ENCODE results near the gene CA5B.

CA5B gene

GRCh38 chrX:15769300-15769954, 31.4 kb downstream of the CA5B start:
- Mint-ChIP-seq H3K27ac (no peak overlapping the region), H3K4me3 (no peak overlapping the region), H3K36me3 (peaks cover 45% of the 10 kb centered on the region), H3K9me3 (no peaks in the 10 kb centered on the region), H3K4me1 (peaks cover 5% of the 10 kb centered on the region)
- DNase-seq (ENCODE audit: low spot score in 2 of 2), result no peak
- ATAC-seq, result no peak

GRCh38 chrX:15781961-15782699, 44.1 kb downstream of the CA5B start:
- DNase-seq (ENCODE audit: low spot score in 2 of 2) (peak in 1 of 2 donors; percentile 52), ATAC-seq (peak; percentile 80)
- H3K4me3 Mint-ChIP-seq, result peak overlapping the region; percentile 78
- peak overlapping the region; percentile 93 for H3K27ac Mint-ChIP-seq
- H3K9me3 Mint-ChIP-seq, result no peaks in the 10 kb centered on the region
- no peaks in the 10 kb centered on the region for H3K4me1 Mint-ChIP-seq
- H3K36me3 Mint-ChIP-seq, result peaks cover 53% of the 10 kb centered on the region

DNA sequence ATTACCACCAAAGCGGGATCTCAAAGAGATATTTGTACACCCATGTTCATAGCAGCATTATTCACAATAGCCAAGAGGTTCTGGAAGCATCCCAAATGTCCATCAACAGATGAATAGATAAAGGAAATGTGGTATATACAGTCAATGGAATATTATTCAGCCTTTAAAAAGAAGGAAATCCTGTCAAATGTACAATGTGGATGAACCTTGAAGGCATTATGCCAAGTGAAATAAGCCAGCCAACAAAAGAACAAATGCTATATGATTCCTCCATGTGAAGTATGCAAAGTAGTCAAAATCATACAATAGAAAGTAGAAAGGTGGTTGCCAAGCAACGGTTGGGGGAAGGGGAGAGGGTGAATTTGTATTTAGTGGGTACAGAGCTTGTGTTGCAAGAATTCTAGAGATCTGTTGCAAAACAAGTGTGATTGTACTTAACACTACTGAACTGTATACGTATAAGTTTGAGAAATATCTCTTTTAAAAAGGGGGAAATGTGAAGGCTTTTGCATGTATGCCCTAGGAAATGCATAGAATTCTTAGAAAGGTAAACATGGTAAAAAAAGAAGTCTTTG, 47.2 kb downstream of the CA5B start:
- Mint-ChIP-seq H3K9me3 (no peaks in the 10 kb centered on the region), H3K4me3 (no peak overlapping the region), H3K36me3 (peaks cover 23% of the 10 kb centered on the region), H3K27ac (no peak overlapping the region), H3K4me1 (no peaks in the 10 kb centered on the region)
- ATAC-seq, result no peak
- DNase-seq (ENCODE audit: low spot score in 2 of 2), result no peak

DNA sequence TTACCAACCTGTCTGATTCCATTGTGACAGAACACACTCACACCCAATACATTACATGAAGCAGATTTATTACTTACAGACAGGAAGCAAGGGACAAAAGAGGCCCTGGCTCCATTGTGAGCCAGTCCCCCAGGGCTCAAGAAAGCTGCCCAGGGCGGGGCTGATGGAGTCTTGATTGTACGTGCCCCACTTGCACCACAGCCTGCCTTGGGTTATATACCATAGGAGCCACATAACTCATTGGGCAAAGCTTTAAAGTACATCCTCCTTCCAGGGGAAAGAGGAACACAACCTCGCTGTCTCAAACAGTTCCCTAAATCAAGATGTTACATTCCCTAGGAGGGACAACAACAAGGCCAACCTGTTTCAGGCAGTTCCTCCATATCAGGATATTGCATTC, 48.8 kb downstream of the CA5B start:
- Mint-ChIP-seq H3K36me3 (peaks cover 18% of the 10 kb centered on the region), H3K4me1 (no peaks in the 10 kb centered on the region), H3K9me3 (no peaks in the 10 kb centered on the region), H3K27ac (peak overlapping the region; percentile 17), H3K4me3 (no peak overlapping the region)
- DNase-seq (ENCODE audit: low spot score in 2 of 2) (no peak), ATAC-seq (no peak)

DNA sequence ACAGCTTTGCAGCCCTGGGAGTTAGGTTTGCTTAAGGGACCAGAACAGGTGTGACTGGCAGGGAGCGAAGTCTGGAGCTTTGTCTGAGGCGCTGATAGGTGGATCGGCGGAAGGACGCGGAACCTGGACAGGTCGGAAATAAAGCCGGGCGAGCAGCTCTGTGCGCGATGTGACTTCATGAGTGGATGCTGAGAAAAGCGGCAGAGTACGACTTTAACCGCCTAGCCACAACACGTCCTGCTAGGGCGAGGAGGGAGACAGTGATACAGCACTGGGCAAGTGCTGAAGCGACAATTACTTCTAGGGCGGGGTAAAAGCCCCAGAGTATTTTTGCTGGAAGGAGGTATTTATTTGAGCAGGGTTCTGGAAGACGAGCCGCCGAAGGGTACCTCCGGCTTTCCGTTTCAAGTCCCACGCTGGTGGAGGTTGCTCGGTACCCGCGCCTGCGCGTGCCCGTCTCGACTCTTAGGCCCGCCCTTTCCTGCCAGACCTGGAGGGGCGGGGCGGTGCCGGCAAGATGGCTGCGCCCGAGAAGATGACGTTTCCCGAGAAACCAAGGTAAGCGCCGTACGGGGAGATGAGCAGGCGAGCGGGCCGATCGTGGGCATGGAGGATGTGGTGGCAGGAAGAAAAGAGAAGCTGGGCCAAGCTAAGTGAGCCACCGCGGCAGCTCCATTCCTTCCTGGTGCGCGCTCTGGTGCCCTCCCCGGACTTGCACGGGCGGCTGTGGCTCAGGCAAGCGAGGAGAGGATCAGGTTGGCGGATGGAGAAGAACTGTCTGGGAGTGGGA, 52.1 kb downstream of the CA5B start, which contains the start of gene ZRSR2:
Gene ZRSR2, plus strand, starts transcription at position 506 of the 790 bp plus-strand sequence. Its CDS starts 12 bp downstream, at position 518.
- Mint-ChIP-seq H3K36me3 (peaks cover 34% of the 10 kb centered on the region), H3K27ac (no peak within 1 kb of the TSS), H3K4me1 (peaks cover 9% of the 10 kb centered on the region), H3K9me3 (no peaks in the 10 kb centered on the region), H3K4me3 (no peak within 1 kb of the TSS)
- DNase-seq (ENCODE audit: low spot score in 2 of 2) (peak; percentile 69 to 89), ATAC-seq (peak; percentile 94)

DNA sequence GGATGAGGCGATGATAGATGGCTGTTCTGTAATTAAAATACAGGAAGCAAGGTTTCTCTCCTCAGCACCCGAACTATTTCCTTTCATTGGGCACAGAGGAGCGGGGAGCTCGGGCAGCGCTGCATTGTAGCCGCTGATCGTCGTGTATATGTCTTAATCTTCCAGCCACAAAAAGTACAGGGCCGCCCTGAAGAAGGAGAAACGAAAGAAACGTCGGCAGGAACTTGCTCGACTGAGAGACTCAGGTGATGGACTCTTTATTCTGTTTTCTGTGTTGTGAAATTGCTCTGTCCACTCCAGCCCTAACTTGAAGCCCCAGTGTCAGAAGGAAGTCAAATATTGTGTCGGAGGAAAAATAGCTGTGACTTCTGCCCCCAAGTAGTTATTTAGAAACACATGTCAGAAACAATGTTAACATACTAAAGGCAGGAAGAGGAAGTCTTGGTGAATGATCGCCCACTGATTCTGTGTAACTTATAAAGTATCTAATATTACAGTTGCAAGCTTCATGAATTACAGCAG, 52.8 kb downstream of the CA5B start:
- H3K4me1 Mint-ChIP-seq, result peaks cover 13% of the 10 kb centered on the region
- ATAC-seq (no peak), DNase-seq (ENCODE audit: low spot score in 2 of 2) (no peak)

DNA sequence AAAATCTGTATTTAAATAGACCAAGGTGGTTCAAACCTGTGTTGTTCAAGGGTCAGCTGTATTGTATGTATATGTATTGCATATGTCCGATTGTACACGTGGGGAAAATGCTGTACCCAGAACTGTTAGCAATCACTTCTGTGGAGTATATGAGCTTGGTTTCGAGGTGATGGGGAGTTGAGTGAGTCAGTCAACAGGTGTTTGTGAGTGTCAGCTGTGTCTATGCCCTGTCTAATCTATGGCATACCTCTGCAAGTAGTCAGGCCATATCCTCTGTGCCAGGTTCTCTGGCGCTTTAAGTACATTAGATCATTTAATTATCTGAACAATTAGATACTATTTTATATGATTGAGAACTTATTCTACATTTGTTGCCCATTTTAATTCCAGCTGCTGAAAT, 59.6 kb downstream of the CA5B start:
- Mint-ChIP-seq H3K36me3 (peaks cover 91% of the 10 kb centered on the region), H3K9me3 (no peaks in the 10 kb centered on the region), H3K4me1 (peaks cover 17% of the 10 kb centered on the region), H3K4me3 (no peak overlapping the region), H3K27ac (no peak overlapping the region)
- ATAC-seq (peak; percentile 48), DNase-seq (ENCODE audit: low spot score in 2 of 2) (no peak)

More for the DNA sequence above, 52.8 kb downstream of the CA5B start:
- Mint-ChIP-seq H3K9me3 (no peaks in the 10 kb centered on the region), H3K27ac (no peak overlapping the region), H3K36me3 (peaks cover 41% of the 10 kb centered on the region), H3K4me3 (no peak overlapping the region)

DNA sequence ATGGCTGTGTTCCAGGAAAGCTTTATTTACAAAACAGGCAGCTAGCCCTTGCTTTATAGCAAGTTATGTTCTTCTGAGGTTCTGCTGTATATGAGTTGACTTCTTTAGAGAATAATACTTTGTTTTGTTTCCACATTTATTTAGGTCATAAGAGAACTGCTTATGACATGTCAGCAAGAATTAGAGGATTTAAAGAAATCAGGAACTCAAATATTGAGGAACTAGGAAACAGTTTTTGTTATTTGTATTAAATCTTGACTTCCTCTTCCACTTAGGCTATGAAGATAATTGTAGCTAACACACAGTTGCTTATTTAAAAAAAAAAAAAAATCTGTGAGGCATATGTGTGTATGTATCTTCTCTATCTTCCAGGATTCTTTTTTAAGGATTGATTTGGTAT, 66.5 kb downstream of the CA5B start:
- DNase-seq (ENCODE audit: low spot score in 2 of 2) (no peak), ATAC-seq (no peak)
- Mint-ChIP-seq H3K4me1 (no peaks in the 10 kb centered on the region), H3K9me3 (no peaks in the 10 kb centered on the region), H3K4me3 (no peak overlapping the region), H3K27ac (no peak overlapping the region), H3K36me3 (peaks cover 81% of the 10 kb centered on the region)

DNA sequence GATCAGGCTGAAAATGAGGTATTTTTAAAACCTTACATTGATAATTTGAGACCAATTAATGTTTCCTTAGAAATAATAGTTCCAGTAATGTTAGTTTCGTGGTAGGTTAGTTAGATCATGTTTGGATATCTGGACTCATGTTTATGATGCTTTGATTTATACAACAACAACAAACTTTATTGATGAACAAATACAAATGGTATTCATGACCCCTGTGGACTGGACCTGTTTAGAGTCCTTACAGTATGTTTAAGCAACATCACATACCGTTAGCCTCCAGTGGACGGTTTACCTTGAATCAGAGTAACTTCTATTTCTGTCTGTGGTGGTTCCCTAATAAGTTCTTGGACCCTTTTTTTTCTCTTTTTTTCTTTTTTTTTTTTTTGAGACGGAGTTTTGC, 70.2 kb downstream of the CA5B start:
- Mint-ChIP-seq H3K4me1 (no peaks in the 10 kb centered on the region), H3K27ac (no peak overlapping the region), H3K4me3 (no peak overlapping the region), H3K36me3 (peaks cover 91% of the 10 kb centered on the region), H3K9me3 (no peaks in the 10 kb centered on the region)
- ATAC-seq, result no peak
- no peak for DNase-seq (ENCODE audit: low spot score in 2 of 2)

GRCh38 chrX:15812192-15812938, 74.3 kb downstream of the CA5B start:
- H3K9me3 Mint-ChIP-seq, result no peaks in the 10 kb centered on the region
- peaks cover 20% of the 10 kb centered on the region for H3K4me1 Mint-ChIP-seq
- ATAC-seq (no peak), DNase-seq (ENCODE audit: low spot score in 2 of 2) (no peak)
- peaks cover 90% of the 10 kb centered on the region for H3K36me3 Mint-ChIP-seq
- no peak overlapping the region for H3K27ac Mint-ChIP-seq
- no peak overlapping the region for H3K4me3 Mint-ChIP-seq

DNA sequence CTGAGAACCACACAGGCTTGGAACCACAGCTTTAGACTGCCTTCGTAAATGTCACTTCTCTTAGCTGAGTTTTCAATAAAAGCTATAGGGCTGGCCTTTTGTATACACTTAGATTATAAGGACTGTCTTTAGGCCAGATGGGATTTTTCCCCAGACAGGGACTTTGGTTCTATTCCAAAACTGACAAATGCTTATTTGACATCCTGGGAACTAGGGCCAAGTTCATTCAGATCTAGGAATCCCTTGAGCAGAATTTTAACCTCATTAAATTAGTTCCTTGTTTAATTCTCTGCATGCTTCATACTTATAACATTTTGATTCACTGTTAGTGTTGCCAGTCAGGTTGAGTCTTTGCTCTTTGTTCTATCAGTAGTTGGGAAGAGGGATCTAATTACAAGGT, 75.3 kb downstream of the CA5B start:
- H3K36me3 Mint-ChIP-seq, result peaks cover 93% of the 10 kb centered on the region

GRCh38 chrX:15814771-15815365, 76.8 kb downstream of the CA5B start:
- no peak for ATAC-seq
- no peak for DNase-seq (ENCODE audit: low spot score in 2 of 2)
- H3K9me3 Mint-ChIP-seq, result no peaks in the 10 kb centered on the region
- no peak overlapping the region for H3K27ac Mint-ChIP-seq
- H3K36me3 Mint-ChIP-seq, result peaks cover 91% of the 10 kb centered on the region
- H3K4me3 Mint-ChIP-seq, result no peak overlapping the region
- peaks cover 27% of the 10 kb centered on the region for H3K4me1 Mint-ChIP-seq

More for the DNA sequence above, 75.3 kb downstream of the CA5B start:
- ATAC-seq (no peak), DNase-seq (ENCODE audit: low spot score in 2 of 2) (no peak)
- Mint-ChIP-seq H3K27ac (no peak overlapping the region), H3K4me1 (peaks cover 26% of the 10 kb centered on the region), H3K9me3 (no peaks in the 10 kb centered on the region), H3K4me3 (no peak overlapping the region)

- H3K9me3 Mint-ChIP-seq, result no peaks in the 10 kb centered on the region
- DNase-seq (ENCODE audit: low spot score in 2 of 2) (no peak), ATAC-seq (peak; percentile 81)
- no peak overlapping the region for H3K4me3 Mint-ChIP-seq
- H3K4me1 Mint-ChIP-seq, result peaks cover 38% of the 10 kb centered on the region
- H3K36me3 Mint-ChIP-seq, result peaks cover 91% of the 10 kb centered on the region
- H3K27ac Mint-ChIP-seq, result no peak overlapping the region
Observed at GRCh38 chrX:15815779-15816437, 77.8 kb downstream of the CA5B start.

DNA sequence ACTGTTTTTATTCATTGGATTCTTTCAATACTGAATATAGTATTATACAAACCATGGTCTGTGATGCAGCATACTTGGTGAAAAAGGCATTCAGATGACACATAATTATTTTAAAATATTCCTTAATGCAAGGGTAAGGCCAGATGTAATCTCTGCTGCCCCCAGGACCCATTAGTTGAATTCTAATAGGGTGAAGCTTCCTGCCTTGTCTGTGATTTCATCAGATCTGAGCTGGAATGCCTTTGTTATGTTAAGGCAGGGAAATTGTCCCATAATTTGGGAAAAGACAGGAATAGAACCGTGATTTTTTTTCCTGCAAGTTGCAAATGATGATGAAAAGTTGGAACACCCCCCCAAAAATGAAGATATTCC, 78.4 kb downstream of the CA5B start:
- H3K27ac Mint-ChIP-seq, result peak overlapping the region; percentile 61

More for the DNA sequence above, 78.4 kb downstream of the CA5B start:
- H3K9me3 Mint-ChIP-seq, result no peaks in the 10 kb centered on the region
- ATAC-seq (no peak), DNase-seq (ENCODE audit: low spot score in 2 of 2) (no peak)
- peaks cover 91% of the 10 kb centered on the region for H3K36me3 Mint-ChIP-seq
- H3K4me1 Mint-ChIP-seq, result peaks cover 39% of the 10 kb centered on the region
- peak overlapping the region; percentile 34 for H3K4me3 Mint-ChIP-seq
